Neural cell (in vitro differentiated cells): Measurements from ENCODE around the gene PIGP. TPM values are rescaled to one million over a fixed set of nuclear protein-coding genes. Genes with fewer than 3 reads are reported as not detected.
"Not testable (repeated sequence)": the region's sequence is repeated elsewhere in the genome, so short reads cannot be mapped to it uniquely, and the experiment has no call there.

Experiments
- H2AFZ ChIP-seq: fragments of 200-600, 300-800 bp; sonication (generic), shearing (Covaris generic); 2 replicates; pipeline ENCODE4 v1.6.0; 2014; ENCODE audit warnings: low read depth, mild to moderate bottlenecking, antibody characterized with exemption, low read length, moderate library complexity
- H3F3A ChIP-seq: fragments of 200-600 bp; shearing (Covaris generic); 2 replicates; pipeline ENCODE4 v1.6.1; 2016; ENCODE audit warnings: mild to moderate bottlenecking, moderate library complexity, mixed read lengths, antibody characterized with exemption, low read length; ENCODE audit not compliant: insufficient read depth, poor library complexity, severe bottlenecking
- H3K27ac ChIP-seq: fragments of 200-600, 300-800 bp; sonication (generic), shearing (Covaris generic); 2 replicates; pipeline ENCODE4 v1.5.1; 2014; ENCODE audit warnings: mild to moderate bottlenecking, low read length, moderate library complexity
- H3K27me3 ChIP-seq: fragments of 300-800, 200-600 bp; sonication (generic), shearing (Covaris generic); 2 replicates; pipeline ENCODE4 v1.6.0; 2014; ENCODE audit warnings: mild to moderate bottlenecking, low read depth, low read length, moderate library complexity; ENCODE audit not compliant: insufficient read depth
- H3K36me3 ChIP-seq: fragments of 300-800, 200-600 bp; sonication (generic), shearing (Covaris generic); 2 replicates; pipeline ENCODE4 v1.5.1; 2014; ENCODE audit warnings: mild to moderate bottlenecking, antibody characterized with exemption, low read length, moderate library complexity; ENCODE audit not compliant: insufficient read depth
- H3K4me2 ChIP-seq: fragments of 300-800, 200-600 bp; sonication (generic), shearing (Covaris generic); 2 replicates; pipeline ENCODE4 v1.6.0; 2014; ENCODE audit warnings: mild to moderate bottlenecking, low read length
- H3K4me3 ChIP-seq: fragments of 300-800, 200-600 bp; sonication (generic), shearing (Covaris generic); 2 replicates; pipeline ENCODE4 v1.5.1; 2014; ENCODE audit warnings: mild to moderate bottlenecking, low read length, moderate library complexity
- H3K79me2 ChIP-seq: fragments of 200-600 bp; shearing (Covaris generic); replicated peaks from 2 replicates; pipeline ENCODE4 v1.6.0; 2014; ENCODE audit warnings: mild to moderate bottlenecking, low read length, moderate library complexity; ENCODE audit not compliant: insufficient read depth
- H3K9ac ChIP-seq: fragments of 300-800, 200-600 bp; sonication (generic), shearing (Covaris generic); 2 replicates; pipeline ENCODE4 v1.6.1; 2016; ENCODE audit warnings: mild to moderate bottlenecking, low read length, mixed read lengths
- H3K9me2 ChIP-seq: fragments of 200-600 bp; shearing (Covaris generic); 2 replicates; pipeline ENCODE4 v1.6.1; 2016; ENCODE audit warnings: mild to moderate bottlenecking, low read length, mixed read lengths; ENCODE audit not compliant: insufficient read depth
- H3K9me3 ChIP-seq: fragments of 200-600, 300-800 bp; sonication (generic), shearing (Covaris generic); 2 replicates; pipeline ENCODE4 v1.6.1; 2016; ENCODE audit warnings: mild to moderate bottlenecking, mixed run types, low read length, moderate library complexity, mixed read lengths
- H4K20me1 ChIP-seq: fragments of 200-600 bp; shearing (Covaris generic); 2 replicates; pipeline ENCODE4 v1.6.1; 2016; ENCODE audit warnings: mild to moderate bottlenecking, mixed run types; ENCODE audit not compliant: insufficient read depth
- EZH2 ChIP-seq: fragments of 200-600, 300-800 bp; shearing (Covaris generic), sonication (generic); IDR thresholded peaks from 2 replicates; pipeline ENCODE4 v1.6.1; 2014; ENCODE audit warnings: antibody characterized with exemption, low read length, borderline replicate concordance, mild to moderate bottlenecking; ENCODE audit not compliant: insufficient read depth, poor library complexity, severe bottlenecking
- MXI1 ChIP-seq: fragments of 450-650 bp; conservative IDR thresholded peaks from 2 replicates; pipeline ENCODE4 v1.6.1; 2014; ENCODE audit warnings: antibody characterized with exemption, mild to moderate bottlenecking; ENCODE audit not compliant: poor library complexity, severe bottlenecking
- POLR2AphosphoS5 ChIP-seq: IDR thresholded peaks from 2 replicates; pipeline ENCODE4 v1.6.1; 2012
- polyA plus RNA-seq: library from polyadenylated mRNA; depleted of rRNA; stranded (reverse); fragments of >200 nt; gene quantifications from 2 replicates; pipeline ENCODE4 v1.2.3, GENCODE V29; 2014
- TF ChIP-seq, protein P1 (sequence below): fragments of 450-650 bp; IDR thresholded peaks from 2 replicates; pipeline ENCODE4 v1.5.1; 2014; ENCODE audit warnings: antibody characterized with exemption, mild to moderate bottlenecking, moderate library complexity; ENCODE audit not compliant: poor library complexity, severe bottlenecking
- TF ChIP-seq, protein P2 (sequence below): IDR thresholded peaks from 2 replicates; pipeline ENCODE4 v1.6.1; 2012; ENCODE audit warnings: borderline replicate concordance

Gene PIGP
- polyA plus RNA-seq, 1 donor from 2014 or later = 38.5 TPM

DNA sequence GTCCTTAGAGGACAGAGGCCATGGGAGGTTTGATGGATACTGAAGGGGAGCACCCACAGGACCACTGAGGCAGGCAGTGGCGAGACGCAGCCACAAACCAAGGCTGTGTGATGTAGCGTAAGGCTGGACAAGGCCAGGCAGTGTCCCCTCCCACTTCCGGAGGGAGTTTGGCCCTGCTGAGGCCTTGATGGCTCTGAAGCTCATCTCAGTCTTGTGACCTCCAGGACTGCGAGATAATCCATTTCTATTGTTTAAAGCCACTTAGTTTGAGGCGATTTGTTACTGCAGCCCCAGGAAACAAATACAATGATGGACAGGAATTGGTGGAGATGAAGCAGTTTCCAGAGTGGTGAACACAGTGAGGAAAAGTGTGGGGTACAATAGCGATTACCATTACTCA is 15.3 kb downstream of the PIGP start:
- H3K9me2 ChIP-seq = no peaks in the 10 kb centered on the region
- TF ChIP-seq, protein P1, sequence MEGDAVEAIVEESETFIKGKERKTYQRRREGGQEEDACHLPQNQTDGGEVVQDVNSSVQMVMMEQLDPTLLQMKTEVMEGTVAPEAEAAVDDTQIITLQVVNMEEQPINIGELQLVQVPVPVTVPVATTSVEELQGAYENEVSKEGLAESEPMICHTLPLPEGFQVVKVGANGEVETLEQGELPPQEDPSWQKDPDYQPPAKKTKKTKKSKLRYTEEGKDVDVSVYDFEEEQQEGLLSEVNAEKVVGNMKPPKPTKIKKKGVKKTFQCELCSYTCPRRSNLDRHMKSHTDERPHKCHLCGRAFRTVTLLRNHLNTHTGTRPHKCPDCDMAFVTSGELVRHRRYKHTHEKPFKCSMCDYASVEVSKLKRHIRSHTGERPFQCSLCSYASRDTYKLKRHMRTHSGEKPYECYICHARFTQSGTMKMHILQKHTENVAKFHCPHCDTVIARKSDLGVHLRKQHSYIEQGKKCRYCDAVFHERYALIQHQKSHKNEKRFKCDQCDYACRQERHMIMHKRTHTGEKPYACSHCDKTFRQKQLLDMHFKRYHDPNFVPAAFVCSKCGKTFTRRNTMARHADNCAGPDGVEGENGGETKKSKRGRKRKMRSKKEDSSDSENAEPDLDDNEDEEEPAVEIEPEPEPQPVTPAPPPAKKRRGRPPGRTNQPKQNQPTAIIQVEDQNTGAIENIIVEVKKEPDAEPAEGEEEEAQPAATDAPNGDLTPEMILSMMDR = no peak
- TF ChIP-seq MXI1 = no peak
- H3K27ac ChIP-seq = no peak overlapping the region
- H2AFZ ChIP-seq = no peak overlapping the region
- no peaks in the 10 kb centered on the region for H4K20me1 ChIP-seq
- no peak overlapping the region for H3K4me3 ChIP-seq
- no peaks in the 10 kb centered on the region for H3K9me3 ChIP-seq
- no peaks in the 10 kb centered on the region for H3K79me2 ChIP-seq
- peaks cover 5% of the 10 kb centered on the region for H3F3A ChIP-seq
- no peak overlapping the region for H3K4me2 ChIP-seq
- H3K9ac ChIP-seq = no peak overlapping the region
- no peaks in the 10 kb centered on the region for H3K36me3 ChIP-seq
- H3K27me3 ChIP-seq = no peaks in the 10 kb centered on the region

DNA sequence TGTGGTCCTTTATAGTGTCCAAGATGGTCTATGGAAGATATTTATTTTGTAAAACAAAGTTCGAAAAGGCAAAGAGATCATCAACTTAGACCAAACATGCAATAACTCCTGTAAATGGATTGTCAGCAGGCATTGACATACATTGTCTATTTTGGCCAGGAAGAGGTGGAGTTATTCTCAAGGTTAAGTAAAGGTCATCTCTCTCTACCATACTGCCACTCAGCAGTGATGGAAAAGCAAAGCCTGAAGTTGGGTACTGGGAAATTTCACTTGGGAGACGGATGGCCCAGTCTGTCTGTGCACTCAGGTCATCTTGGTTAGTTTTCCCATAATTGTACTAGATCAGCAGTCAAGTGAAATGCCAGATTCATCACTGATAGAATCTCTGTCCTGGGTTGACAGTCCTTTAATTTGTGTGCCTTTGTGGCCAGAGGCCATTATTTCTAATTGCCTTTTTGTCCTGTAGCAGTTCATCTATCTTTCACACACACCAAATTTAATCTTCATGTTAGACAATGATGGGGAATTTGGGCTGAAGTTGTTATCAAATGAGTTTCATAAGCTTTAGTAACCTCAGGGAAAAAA is 17.5 kb downstream of the PIGP start:
- Histone ChIP-seq H3K4me2 (no peak overlapping the region), H3K9me2 (no peaks in the 10 kb centered on the region), H3F3A (no peaks in the 10 kb centered on the region), H3K79me2 (no peaks in the 10 kb centered on the region), H3K9ac (no peak overlapping the region), H3K9me3 (no peaks in the 10 kb centered on the region), H3K4me3 (no peak overlapping the region), H2AFZ (no peak overlapping the region), H3K36me3 (no peaks in the 10 kb centered on the region), H3K27me3 (no peaks in the 10 kb centered on the region), H3K27ac (no peak overlapping the region), H4K20me1 (no peaks in the 10 kb centered on the region)
- TF ChIP-seq, protein P2, sequence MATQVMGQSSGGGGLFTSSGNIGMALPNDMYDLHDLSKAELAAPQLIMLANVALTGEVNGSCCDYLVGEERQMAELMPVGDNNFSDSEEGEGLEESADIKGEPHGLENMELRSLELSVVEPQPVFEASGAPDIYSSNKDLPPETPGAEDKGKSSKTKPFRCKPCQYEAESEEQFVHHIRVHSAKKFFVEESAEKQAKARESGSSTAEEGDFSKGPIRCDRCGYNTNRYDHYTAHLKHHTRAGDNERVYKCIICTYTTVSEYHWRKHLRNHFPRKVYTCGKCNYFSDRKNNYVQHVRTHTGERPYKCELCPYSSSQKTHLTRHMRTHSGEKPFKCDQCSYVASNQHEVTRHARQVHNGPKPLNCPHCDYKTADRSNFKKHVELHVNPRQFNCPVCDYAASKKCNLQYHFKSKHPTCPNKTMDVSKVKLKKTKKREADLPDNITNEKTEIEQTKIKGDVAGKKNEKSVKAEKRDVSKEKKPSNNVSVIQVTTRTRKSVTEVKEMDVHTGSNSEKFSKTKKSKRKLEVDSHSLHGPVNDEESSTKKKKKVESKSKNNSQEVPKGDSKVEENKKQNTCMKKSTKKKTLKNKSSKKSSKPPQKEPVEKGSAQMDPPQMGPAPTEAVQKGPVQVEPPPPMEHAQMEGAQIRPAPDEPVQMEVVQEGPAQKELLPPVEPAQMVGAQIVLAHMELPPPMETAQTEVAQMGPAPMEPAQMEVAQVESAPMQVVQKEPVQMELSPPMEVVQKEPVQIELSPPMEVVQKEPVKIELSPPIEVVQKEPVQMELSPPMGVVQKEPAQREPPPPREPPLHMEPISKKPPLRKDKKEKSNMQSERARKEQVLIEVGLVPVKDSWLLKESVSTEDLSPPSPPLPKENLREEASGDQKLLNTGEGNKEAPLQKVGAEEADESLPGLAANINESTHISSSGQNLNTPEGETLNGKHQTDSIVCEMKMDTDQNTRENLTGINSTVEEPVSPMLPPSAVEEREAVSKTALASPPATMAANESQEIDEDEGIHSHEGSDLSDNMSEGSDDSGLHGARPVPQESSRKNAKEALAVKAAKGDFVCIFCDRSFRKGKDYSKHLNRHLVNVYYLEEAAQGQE = no peak
- TF ChIP-seq POLR2AphosphoS5 = no peak

DNA sequence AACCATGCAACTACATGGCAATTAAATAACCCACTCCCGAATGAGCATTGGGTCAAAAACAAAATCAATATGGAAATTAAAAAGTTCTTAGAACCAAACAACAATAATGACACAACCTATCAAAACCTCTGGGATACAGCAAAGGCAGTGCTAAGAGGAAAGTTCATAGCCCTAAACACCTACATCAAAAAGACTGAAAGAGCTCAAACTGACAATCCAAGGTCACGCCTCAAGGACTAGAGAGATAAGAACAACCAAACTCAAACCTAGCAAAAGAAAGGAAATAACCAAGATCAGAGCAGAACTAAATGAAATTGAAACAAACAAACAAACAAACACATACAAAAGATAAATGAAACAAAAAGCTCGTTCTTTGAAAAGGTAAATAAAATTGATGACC is 23.1 kb downstream of the PIGP start:
- not testable (repeated sequence) for H3K79me2 ChIP-seq, H3K4me2 ChIP-seq, H3K27ac ChIP-seq, H3F3A ChIP-seq, H3K27me3 ChIP-seq, H3K9me2 ChIP-seq, H3K4me3 ChIP-seq, H3K36me3 ChIP-seq, H3K9me3 ChIP-seq, H4K20me1 ChIP-seq, H2AFZ ChIP-seq, H3K9ac ChIP-seq

DNA sequence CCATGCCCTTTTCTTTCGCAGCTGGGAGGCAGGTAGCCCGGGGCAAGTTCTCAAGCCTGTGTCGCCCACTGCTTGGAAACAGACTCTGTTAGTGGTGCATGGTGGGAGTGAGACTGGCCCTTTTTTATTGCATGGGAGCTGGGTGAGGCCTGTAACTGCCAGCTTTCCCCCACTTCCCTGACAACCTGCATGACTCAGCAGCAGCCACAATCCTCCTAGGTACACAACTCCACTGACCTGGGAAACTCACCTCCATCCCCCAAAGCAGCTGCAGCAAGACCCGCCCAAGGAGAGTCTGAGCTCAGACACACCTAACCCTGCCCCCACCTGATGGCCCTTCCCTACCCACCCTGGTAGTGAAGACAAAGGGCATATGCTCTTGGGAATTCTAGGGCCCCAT is 25.8 kb downstream of the PIGP start:
- TF ChIP-seq EZH2 = no peak
- TF ChIP-seq, protein P2 = no peak
- no peak for TF ChIP-seq MXI1
- no peak for TF ChIP-seq POLR2AphosphoS5
- TF ChIP-seq, protein P1 = no peak
- Histone ChIP-seq H3K9ac (no peak overlapping the region), H4K20me1 (no peaks in the 10 kb centered on the region), H3K36me3 (no peaks in the 10 kb centered on the region), H3K79me2 (no peaks in the 10 kb centered on the region), H3K9me3 (no peaks in the 10 kb centered on the region), H3K4me3 (no peak overlapping the region), H3K4me2 (no peak overlapping the region), H3F3A (no peaks in the 10 kb centered on the region), H3K9me2 (no peaks in the 10 kb centered on the region), H3K27ac (no peak overlapping the region), H2AFZ (no peak overlapping the region), H3K27me3 (no peaks in the 10 kb centered on the region)
